Measurements from ENCODE around the gene USP20. TPM values are rescaled to one million over a fixed set of nuclear protein-coding genes. Genes with fewer than 3 reads are reported as not detected.

The USP20 gene
- total RNA-seq, 3 donors from 2014 or later (not counting 1 experiment from before 2014, with no cell fraction given) = 66.8 to 86.1 (median 80.3) TPM

DNA sequence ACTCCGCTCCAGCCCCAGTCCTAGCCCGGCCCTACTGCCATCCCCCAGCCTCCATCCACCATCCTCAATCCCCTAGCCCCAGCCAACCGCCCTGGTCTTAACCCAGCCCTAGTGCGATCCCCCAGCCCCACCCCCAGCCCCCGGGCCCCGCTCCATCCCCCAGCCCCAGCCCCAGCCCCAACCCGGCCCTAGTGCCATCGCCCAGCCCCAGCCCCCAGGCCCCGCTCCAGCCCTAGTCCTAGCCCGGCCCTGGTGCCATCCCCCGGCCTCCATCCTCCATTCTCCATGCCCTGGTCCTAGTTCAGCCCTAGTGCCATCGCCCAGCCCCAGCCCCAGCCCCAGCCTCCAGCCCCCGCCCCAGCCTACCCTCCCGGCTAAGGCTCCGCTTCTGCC lies 11.7 kb upstream of the USP20 start:
- Histone ChIP-seq H3K9me3 (ENCODE audit: control insufficient read depth, insufficient read depth, low read length) (no peaks in the 10 kb centered on the region), H3K27me3 (ENCODE audit: control insufficient read depth, insufficient read depth, low read length) (no peaks in the 10 kb centered on the region), H3K36me3 (ENCODE audit: control insufficient read depth, insufficient read depth, low read length) (peaks cover 39% of the 10 kb centered on the region), H3K4me1 (ENCODE audit: control insufficient read depth, insufficient read depth, low read length) (peaks cover 13% of the 10 kb centered on the region), H3K27ac (ENCODE audit: low read length) (peak overlapping the region; percentile 51), H3K4me3 (ENCODE audit: low read length) (peak overlapping the region; percentile 51)
- ATAC-seq (peak; percentile 24 to 38 (median 35)), DNase-seq (no peak)
- H3K4me1 Mint-ChIP-seq = peaks cover 17 to 18% of the 10 kb centered on the region in 2 donors
- peak overlapping the region; percentile 89 for H3K4me3 Mint-ChIP-seq
- TF ChIP-seq, protein P1, sequence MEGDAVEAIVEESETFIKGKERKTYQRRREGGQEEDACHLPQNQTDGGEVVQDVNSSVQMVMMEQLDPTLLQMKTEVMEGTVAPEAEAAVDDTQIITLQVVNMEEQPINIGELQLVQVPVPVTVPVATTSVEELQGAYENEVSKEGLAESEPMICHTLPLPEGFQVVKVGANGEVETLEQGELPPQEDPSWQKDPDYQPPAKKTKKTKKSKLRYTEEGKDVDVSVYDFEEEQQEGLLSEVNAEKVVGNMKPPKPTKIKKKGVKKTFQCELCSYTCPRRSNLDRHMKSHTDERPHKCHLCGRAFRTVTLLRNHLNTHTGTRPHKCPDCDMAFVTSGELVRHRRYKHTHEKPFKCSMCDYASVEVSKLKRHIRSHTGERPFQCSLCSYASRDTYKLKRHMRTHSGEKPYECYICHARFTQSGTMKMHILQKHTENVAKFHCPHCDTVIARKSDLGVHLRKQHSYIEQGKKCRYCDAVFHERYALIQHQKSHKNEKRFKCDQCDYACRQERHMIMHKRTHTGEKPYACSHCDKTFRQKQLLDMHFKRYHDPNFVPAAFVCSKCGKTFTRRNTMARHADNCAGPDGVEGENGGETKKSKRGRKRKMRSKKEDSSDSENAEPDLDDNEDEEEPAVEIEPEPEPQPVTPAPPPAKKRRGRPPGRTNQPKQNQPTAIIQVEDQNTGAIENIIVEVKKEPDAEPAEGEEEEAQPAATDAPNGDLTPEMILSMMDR (IDR thresholded peaks at IDR 0.05) = no peak
- H3K9me3 Mint-ChIP-seq = no peaks in the 10 kb centered on the region
- H3K36me3 Mint-ChIP-seq = no peaks in the 10 kb centered on the region
- H3K27ac Mint-ChIP-seq = peak overlapping the region; percentile 83 to 87
- no peaks in the 10 kb centered on the region for H3K27me3 Mint-ChIP-seq (ENCODE audit: low read depth in 2 of 2)
- WGBS (ENCODE audit: insufficient coverage) = 1% methylated on average over 13 of the region's 15 CpGs
- intact Hi-C loops (cut with micrococcal nuclease) = loop anchor here (5.0 to 10.0 kb wide), 2 partner anchors 64 to 221 kb away; partner anchors contain the start of gene FNBP1

DNA sequence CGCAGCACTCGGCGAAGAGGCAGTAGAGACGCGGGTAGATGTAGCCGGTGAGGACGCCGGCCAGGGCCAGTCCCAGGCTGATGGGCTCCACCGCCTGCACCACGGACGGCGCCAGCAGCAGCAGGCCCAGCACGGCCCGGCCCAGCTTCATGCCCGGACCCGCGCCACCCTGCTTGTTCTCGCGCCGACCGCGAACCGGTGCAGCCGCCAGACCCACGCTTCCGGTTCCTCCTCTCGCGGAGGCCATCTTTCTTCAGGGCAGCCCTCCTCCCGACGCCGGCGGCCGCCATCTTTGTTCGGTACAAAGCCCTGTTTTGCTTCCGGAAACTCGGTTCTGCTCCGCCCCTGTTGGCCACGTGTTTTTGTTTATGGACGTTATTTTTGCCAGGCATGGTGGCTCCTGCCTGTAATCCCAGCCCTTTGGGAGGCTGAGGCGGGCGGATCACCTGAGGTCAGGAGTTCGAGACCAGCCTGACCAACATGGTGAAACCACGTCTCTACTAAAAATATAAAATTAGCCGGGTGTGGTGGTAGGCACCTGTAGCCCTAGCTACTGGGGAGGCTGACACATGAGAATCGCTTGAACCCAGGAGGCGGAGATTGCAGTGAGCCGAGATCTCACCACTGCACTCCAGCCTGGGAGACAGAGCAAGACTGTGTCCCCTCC lies 11.2 kb upstream of the USP20 start, which contains the start of gene TOR1A:
TSS of gene TOR1A (minus strand) at position 202 of the 667 bp plus-strand sequence. CDS start at position 151, 51 bp downstream.
- Histone ChIP-seq H3K27ac (ENCODE audit: low read length) (peak within 1 kb of the TSS; percentile 51), H3K9me3 (ENCODE audit: control insufficient read depth, insufficient read depth, low read length) (no peaks in the 10 kb centered on the region), H3K4me3 (ENCODE audit: low read length) (peak within 1 kb of the TSS; percentile 51), H3K27me3 (ENCODE audit: control insufficient read depth, insufficient read depth, low read length) (no peaks in the 10 kb centered on the region), H3K36me3 (ENCODE audit: control insufficient read depth, insufficient read depth, low read length) (peaks cover 40% of the 10 kb centered on the region), H3K4me1 (ENCODE audit: control insufficient read depth, insufficient read depth, low read length) (peaks cover 13% of the 10 kb centered on the region)
- H3K9me3 Mint-ChIP-seq = no peaks in the 10 kb centered on the region
- intact Hi-C loops (cut with micrococcal nuclease) = loop anchor here (5.0 to 10.0 kb wide), 2 partner anchors 63 to 221 kb away; partner anchors contain the start of gene FNBP1
- H3K27me3 Mint-ChIP-seq (ENCODE audit: low read depth in 2 of 2) = no peaks in the 10 kb centered on the region
- H3K4me1 Mint-ChIP-seq = peaks cover 12 to 13% of the 10 kb centered on the region in 2 donors
- H3K36me3 Mint-ChIP-seq = no peaks in the 10 kb centered on the region
- H3K27ac Mint-ChIP-seq = peak within 1 kb of the TSS; percentile 83 to 87
- H3K4me3 Mint-ChIP-seq = peak within 1 kb of the TSS; percentile 89
- under 1% methylated on average over 45 of the region's 47 CpGs for WGBS (ENCODE audit: insufficient coverage)
- TF ChIP-seq, protein P1 (IDR thresholded peaks at IDR 0.05) = no peak
- DNase-seq = peak; percentile 89 to 95
- peak; percentile 90 to 96 (median 91) for ATAC-seq

DNA sequence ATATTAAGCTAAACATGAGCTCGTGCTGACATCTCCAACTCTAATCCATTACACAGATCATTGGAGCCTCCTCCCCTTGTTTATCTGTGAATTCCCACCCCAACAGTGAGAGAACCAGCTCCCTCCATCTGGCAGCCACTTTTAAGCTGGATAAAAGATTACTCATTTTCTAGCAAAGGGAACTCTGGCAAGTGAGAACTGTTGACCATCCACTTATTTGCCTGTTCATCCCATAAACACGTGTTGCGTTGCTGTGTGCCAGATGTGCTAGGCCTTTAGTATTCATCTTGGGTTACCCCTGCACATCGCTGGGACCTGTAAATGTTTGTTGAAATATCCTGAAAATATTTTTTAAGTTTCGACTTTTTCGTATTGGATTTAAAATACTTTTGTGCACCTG lies 8.9 kb upstream of the USP20 start:
- H3K36me3 ChIP-seq (ENCODE audit: control insufficient read depth, insufficient read depth, low read length) = peaks cover 47% of the 10 kb centered on the region
- no peaks in the 10 kb centered on the region for H3K9me3 Mint-ChIP-seq
- no peak overlapping the region for H3K4me3 Mint-ChIP-seq
- TF ChIP-seq, protein P1 (IDR thresholded peaks at IDR 0.05) = no peak
- H3K9me3 ChIP-seq (ENCODE audit: control insufficient read depth, insufficient read depth, low read length) = no peaks in the 10 kb centered on the region
- no peaks in the 10 kb centered on the region for H3K27me3 ChIP-seq (ENCODE audit: control insufficient read depth, insufficient read depth, low read length)
- DNase-seq (no peak), ATAC-seq (no peak)
- no peaks in the 10 kb centered on the region for H3K36me3 Mint-ChIP-seq
- no peak overlapping the region for H3K27ac Mint-ChIP-seq
- H3K4me1 ChIP-seq (ENCODE audit: control insufficient read depth, insufficient read depth, low read length) = peaks cover 13% of the 10 kb centered on the region
- intact Hi-C loops (cut with micrococcal nuclease) = loop anchor here (10.0 kb wide), 1 partner anchor 218 kb away; the partner anchor contains the start of gene FNBP1
- H3K27me3 Mint-ChIP-seq (ENCODE audit: low read depth in 2 of 2) = no peaks in the 10 kb centered on the region
- no peak overlapping the region for H3K4me3 ChIP-seq (ENCODE audit: low read length)
- 93% methylated on average over 6 of the region's 6 CpGs for WGBS (ENCODE audit: insufficient coverage)
- peaks cover 11 to 13% of the 10 kb centered on the region in 2 donors for H3K4me1 Mint-ChIP-seq
- H3K27ac ChIP-seq (ENCODE audit: low read length) = no peak overlapping the region

Measured in natural killer cell (primary cell).